HG03442 (cell line): ENCODE results near the gene PRR9.
"Not testable (repeated sequence)": the region's sequence is repeated elsewhere in the genome, so short reads cannot be mapped to it uniquely, and the experiment has no call there.

ENCODE experiments used
- ATAC-seq: cut with Tn5 transposase; IDR thresholded peaks from one replicate; pipeline ENCODE4 v1.9.1; 2021; ENCODE audit warnings: mild to moderate bottlenecking, moderate library complexity; ENCODE audit not compliant: unreplicated experiment

PRR9 gene

GRCh38 chr1:153217212-153217611 lies at the start of gene PRR9:
PRR9 (plus strand) TSS chr1:153217584; CDS start chr1:153218145, 561 bp downstream.
- no peak for ATAC-seq

GRCh38 chr1:153168686-153169085 lies 48.7 kb upstream of the PRR9 start:
- no peak for ATAC-seq

- no peak for ATAC-seq
Observed at GRCh38 chr1:153174624-153175023, 42.8 kb upstream of the PRR9 start.

GRCh38 chr1:153178922-153179321 lies 38.5 kb upstream of the PRR9 start:
- no peak for ATAC-seq

- no peak for ATAC-seq
Observed at GRCh38 chr1:153180556-153180955, 36.8 kb upstream of the PRR9 start.

GRCh38 chr1:153188301-153188700 lies 29.1 kb upstream of the PRR9 start:
- not testable (repeated sequence) for ATAC-seq

- ATAC-seq, result no peak
Observed at GRCh38 chr1:153190373-153190772, 27.0 kb upstream of the PRR9 start.

GRCh38 chr1:153192697-153193096 lies 24.7 kb upstream of the PRR9 start:
- ATAC-seq, result no peak

- ATAC-seq, result no peak
Observed at GRCh38 chr1:153194331-153195050, 22.9 kb upstream of the PRR9 start.

- ATAC-seq, result no peak
Observed at GRCh38 chr1:153195216-153195615, 22.2 kb upstream of the PRR9 start.

GRCh38 chr1:153202006-153202405 lies 15.4 kb upstream of the PRR9 start:
- no peak for ATAC-seq

GRCh38 chr1:153203130-153203529 lies 14.3 kb upstream of the PRR9 start, which contains the start of gene LELP1:
LELP1 (plus strand) TSS chr1:153203430; CDS start chr1:153204708, 1,278 bp downstream.
- no peak for ATAC-seq

GRCh38 chr1:153206631-153207030 lies 10.8 kb upstream of the PRR9 start:
- no peak for ATAC-seq

- ATAC-seq, result no peak
Observed at GRCh38 chr1:153210206-153210605, 7.2 kb upstream of the PRR9 start.

GRCh38 chr1:153212201-153212600 lies 5.2 kb upstream of the PRR9 start:
- ATAC-seq, result no peak

GRCh38 chr1:153213519-153213918 lies 3.9 kb upstream of the PRR9 start:
- ATAC-seq, result no peak

GRCh38 chr1:153217744-153218416 lies 496 bp downstream of the PRR9 start:
- ATAC-seq, result no peak

- no peak for ATAC-seq
Observed at GRCh38 chr1:153220606-153221303, 3.4 kb downstream of the PRR9 start.

- ATAC-seq, result peak; percentile 69
Observed at GRCh38 chr1:153223040-153223891, 5.9 kb downstream of the PRR9 start.

- no peak for ATAC-seq
Observed at GRCh38 chr1:153227810-153228209, 10.4 kb downstream of the PRR9 start.

GRCh38 chr1:153228491-153228890 lies 11.1 kb downstream of the PRR9 start:
- no peak for ATAC-seq
